A549 (cell line): ENCODE data around the gene MED10. TPM values are rescaled to one million over a fixed set of nuclear protein-coding genes. Genes with fewer than 3 reads are reported as not detected.

ENCODE experiments used
- ATAC-seq, 2 experiments: fragments of 200-7000 bp in 1 of 2; fragments of >200 bp in 1 of 2; cut with Nextera tagmentation in 1 of 2; cut with Tn5 transposase in 1 of 2; 3 replicates each; pipeline versions ENCODE4 v1.8.0 to v1.9.1; 2018 to 2020; ENCODE audit warnings: mild to moderate bottlenecking in 1 of 2, moderate library complexity in 1 of 2
- CTCF ChIA-PET: fragments of 300-600 bp; sonication (Branson Sonifier 250); formaldehyde crosslinking; extraction: SDS; loops from one replicate; lab custom pipeline; 2021; ENCODE audit warnings: antibody characterized with exemption, inconsistent platforms; lab: Yijun Ruan, JAX
- POLR2A ChIA-PET: fragments of 350-600 bp; formaldehyde crosslinking; extraction: SDS; loops from one replicate; lab custom pipeline; 2021; ENCODE audit warnings: antibody characterized with exemption, inconsistent platforms; lab: Yijun Ruan, JAX
- DNase-seq, 2 experiments: peaks; one replicate each; pipeline versions ENCODE4 v3.0.0 to v3.0.0-alpha.2; 2011 to 2016; ENCODE audit warnings: low read depth in 1 of 2, low spot score in 1 of 2
- FAIRE-seq: peaks from 2 replicates; lab custom pipeline; 2011; peaks lifted over from hg19 to GRCh38; lab: Jason Lieb, UNC
- H3K27ac ChIP-seq, 2 experiments: fragments of >200 bp; sonication (Bioruptor Twin); formaldehyde crosslinking; 3 replicates each; pipeline ENCODE4 v1.5.1; 2016 to 2017
- H3K4me1 ChIP-seq: fragments of >200 bp; sonication (Bioruptor Twin); formaldehyde crosslinking; 3 replicates; pipeline ENCODE4 v1.6.1; 2016
- H3K4me2 ChIP-seq: fragments of >200 bp; sonication (Bioruptor Twin); formaldehyde crosslinking; 3 replicates; pipeline ENCODE4 v1.6.1; 2016
- H3K4me3 ChIP-seq: fragments of >200 bp; sonication (Bioruptor Twin); formaldehyde crosslinking; 3 replicates; pipeline ENCODE4 v1.5.1; 2016
- H3K9me3 ChIP-seq: fragments of >200 bp; sonication (Bioruptor Twin); formaldehyde crosslinking; 3 replicates; pipeline ENCODE4 v1.6.1; 2016
- BCL3 ChIP-seq: fragments of >200 bp; sonication (Bioruptor Twin); formaldehyde crosslinking; IDR thresholded peaks from 3 replicates; pipeline ENCODE4 v1.6.1; 2016
- CBX2 ChIP-seq: fragments of 200-600 bp; sonication (generic); IDR thresholded peaks from 2 replicates; pipeline ENCODE4 v1.6.1; 2016; ENCODE audit warnings: low read depth, mild to moderate bottlenecking, borderline replicate concordance
- CEBPB ChIP-seq, 2 experiments: fragments of >200 bp in 1 of 2; sonication (Bioruptor Twin) in 1 of 2; formaldehyde crosslinking in 1 of 2; IDR thresholded peaks; 2 replicates each; pipeline ENCODE4 v1.6.1; 2012 to 2016
- CHD2 ChIP-seq: fragments of 150-350 bp; IDR thresholded peaks from 2 replicates; pipeline ENCODE4 v1.6.1; 2014; ENCODE audit warnings: low read length; ENCODE audit not compliant: partially characterized antibody
- EHF ChIP-seq: fragments of 250-450 bp; sonication (Bioruptor Pico); IDR thresholded peaks from 2 replicates; pipeline ENCODE4 v1.5.0; 2020; ENCODE audit warnings: mild to moderate bottlenecking
- EHMT2 ChIP-seq: fragments of 200-600 bp; sonication (generic); IDR thresholded peaks from 2 replicates; pipeline ENCODE4 v1.6.1; 2016; ENCODE audit warnings: antibody characterized with exemption, low read depth, mild to moderate bottlenecking, moderate library complexity
- EP300 ChIP-seq, 2 experiments: fragments of >200 bp; sonication (Bioruptor Twin); formaldehyde crosslinking; IDR thresholded peaks; 2 replicates in 1 of 2; 3 replicates in 1 of 2; pipeline ENCODE4 v1.6.1; 2016 to 2017
- FOSB ChIP-seq: fragments of 250-450 bp; sonication (Bioruptor Pico); IDR thresholded peaks from 2 replicates; pipeline ENCODE4 v1.5.0; 2020; ENCODE audit warnings: mild to moderate bottlenecking, moderate library complexity
- FOXS1 ChIP-seq: fragments of 250-450 bp; sonication (Bioruptor Pico); IDR thresholded peaks from 2 replicates; pipeline ENCODE4 v1.5.0; 2020; ENCODE audit warnings: mild to moderate bottlenecking, moderate library complexity
- HEYL ChIP-seq: fragments of 250-450 bp; sonication (Bioruptor Pico); IDR thresholded peaks from 2 replicates; pipeline ENCODE4 v1.8.0; 2021; ENCODE audit warnings: mild to moderate bottlenecking, moderate library complexity
- HOXA7 ChIP-seq: fragments of 250-450 bp; sonication (Bioruptor Pico); IDR thresholded peaks from 2 replicates; pipeline ENCODE4 v1.5.0; 2020; ENCODE audit warnings: mild to moderate bottlenecking, moderate library complexity
- JUN ChIP-seq, 2 experiments: fragments of >200 bp; sonication (Bioruptor Twin); formaldehyde crosslinking; IDR thresholded peaks; 2 replicates in 1 of 2; 3 replicates in 1 of 2; pipeline ENCODE4 v1.6.1; 2016 to 2017
- KDM5A ChIP-seq: fragments of 200-600 bp; sonication (generic); IDR thresholded peaks from 2 replicates; pipeline ENCODE4 v1.6.1; 2016; ENCODE audit warnings: antibody characterized with exemption, mild to moderate bottlenecking
- MAFK ChIP-seq: fragments of 450-650 bp; IDR thresholded peaks from 2 replicates; pipeline ENCODE4 v1.6.1; 2014; ENCODE audit not compliant: partially characterized antibody
- NPAS2 ChIP-seq: fragments of 250-450 bp; sonication (Bioruptor Pico); IDR thresholded peaks from 2 replicates; pipeline ENCODE4 v1.8.0; 2022; ENCODE audit warnings: mild to moderate bottlenecking, moderate library complexity, borderline replicate concordance
- PHF8 ChIP-seq: fragments of 200-600 bp; sonication (generic); IDR thresholded peaks from 2 replicates; pipeline ENCODE4 v1.6.1; 2016; ENCODE audit warnings: low read depth, mild to moderate bottlenecking, antibody characterized with exemption, moderate library complexity, borderline replicate concordance
- POLR2A ChIP-seq: IDR thresholded peaks from 2 replicates; pipeline ENCODE4 v1.6.1; 2012; ENCODE audit warnings: mild to moderate bottlenecking, low read length
- RARB ChIP-seq: fragments of 250-450 bp; sonication (Bioruptor Pico); IDR thresholded peaks from 2 replicates; pipeline ENCODE4 v1.8.0; 2021; ENCODE audit warnings: mild to moderate bottlenecking, moderate library complexity
- RCOR1 ChIP-seq: fragments of 150-350 bp; IDR thresholded peaks from 2 replicates; pipeline ENCODE4 v1.6.1; 2014; ENCODE audit warnings: antibody characterized with exemption, low read length, low read depth
- ZC3H11A ChIP-seq: fragments of 450-650 bp; IDR thresholded peaks from 2 replicates; pipeline ENCODE4 v1.6.1; 2014; ENCODE audit warnings: antibody characterized with exemption, mild to moderate bottlenecking
- ZSCAN20 ChIP-seq: fragments of 250-450 bp; sonication (Bioruptor Pico); IDR thresholded peaks from 2 replicates; pipeline ENCODE4 v1.8.0; 2022; ENCODE audit warnings: mild to moderate bottlenecking, moderate library complexity
- WGBS: methylation state at CpG from one replicate; pipeline ENCODE4 v1.1.6; 2017; ENCODE audit errors: missing lambda C conversion rate; 5-methylcytosine and 5-hydroxymethylcytosine counted together
- polyA plus RNA-seq, 4 experiments: library from polyadenylated mRNA; depleted of rRNA in 3 of 4; stranded (reverse); fragments of >200 nt; fragmentation: RNase III in 1 of 4; extraction: RNeasy Plus Mini Kit Qiagen cat#74134 plus additional on column Dnase treatment in 1 of 4; gene quantifications; 2 replicates in 3 of 4; 3 replicates in 1 of 4; pipeline ENCODE4 v1.2.3, GENCODE V29; 2011 to 2017
- TF ChIP-seq, protein P1 (sequence below): fragments of 200-600 bp; sonication (generic); IDR thresholded peaks from 2 replicates; pipeline ENCODE4 v1.6.1; 2016; ENCODE audit warnings: antibody characterized with exemption, mild to moderate bottlenecking, moderate library complexity
- TF ChIP-seq, protein P2 (sequence below): fragments of 250-450 bp; sonication (Bioruptor Pico); IDR thresholded peaks from 2 replicates; pipeline ENCODE4 v1.5.0; 2020; ENCODE audit warnings: low read depth, mild to moderate bottlenecking, moderate library complexity

Gene MED10
- polyA plus RNA-seq, 2 of the 4 experiments (the other 2 are of a cell fraction): 56.7 to 59.4 TPM

DNA sequence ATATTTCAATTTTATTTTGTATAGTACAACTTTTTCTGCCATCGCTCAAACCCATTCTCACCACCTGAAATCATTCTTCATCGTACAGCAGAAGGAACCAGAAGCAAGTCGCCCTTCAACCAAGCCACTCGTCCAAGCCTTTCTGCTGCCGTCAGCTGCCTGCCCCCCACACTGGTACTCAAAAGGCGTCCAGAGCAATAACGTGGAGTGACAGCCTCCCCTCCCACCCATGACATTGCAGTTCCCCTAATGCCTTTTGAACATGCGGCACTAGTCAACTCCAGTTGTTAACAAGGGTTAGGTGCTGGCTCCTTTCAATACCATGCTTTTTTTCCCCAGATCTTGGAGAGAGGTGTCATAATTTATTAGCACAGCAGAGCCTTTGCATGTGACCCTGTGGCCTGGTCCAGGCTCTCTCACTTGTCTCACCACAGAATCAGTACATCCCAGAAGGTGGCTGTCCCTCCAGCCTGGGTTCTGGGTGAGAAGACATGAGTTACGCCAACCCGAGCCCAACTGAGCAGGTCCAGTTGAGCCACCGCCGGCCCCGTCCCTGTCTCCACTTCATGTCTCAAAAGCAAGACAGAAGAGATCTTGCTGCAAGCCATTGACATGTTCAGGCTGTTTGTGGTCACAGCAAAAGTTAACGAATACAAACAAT lies 20.4 kb upstream of the MED10 start:
- ChIA-PET POLR2A (no interaction called here), CTCF (interaction anchor here (0.6 to 1.4 kb wide), 2 partner anchors 9 to 79 kb away, joined by 3 to 4 read pairs; no protein-coding TSS in a partner anchor)
- Histone ChIP-seq H3K4me3 (no peak overlapping the region), H3K27ac (no peak overlapping the region), H3K4me2 (no peak overlapping the region), H3K9me3 (peaks cover 9% of the 10 kb centered on the region; the same call in 2 of the 3 replicates), H3K4me1 (no peaks in the 10 kb centered on the region)
- TF ChIP-seq EP300 (IDR thresholded peaks at IDR 0.05) (no peak), MAFK (no peak), HOXA7 (CRISPR knock-in tag) (no peak), ZC3H11A (no peak), ZSCAN20 (CRISPR knock-in tag) (no peak), JUN (IDR thresholded peaks at IDR 0.05) (no peak), NPAS2 (CRISPR knock-in tag) (no peak), EHF (no peak), RCOR1 (no peak), POLR2A (no peak; the same call in 1 of the 2 replicates), HEYL (no peak), CHD2 (no peak), PHF8 (no peak), CBX2 (no peak)
- TF ChIP-seq, protein P1, sequence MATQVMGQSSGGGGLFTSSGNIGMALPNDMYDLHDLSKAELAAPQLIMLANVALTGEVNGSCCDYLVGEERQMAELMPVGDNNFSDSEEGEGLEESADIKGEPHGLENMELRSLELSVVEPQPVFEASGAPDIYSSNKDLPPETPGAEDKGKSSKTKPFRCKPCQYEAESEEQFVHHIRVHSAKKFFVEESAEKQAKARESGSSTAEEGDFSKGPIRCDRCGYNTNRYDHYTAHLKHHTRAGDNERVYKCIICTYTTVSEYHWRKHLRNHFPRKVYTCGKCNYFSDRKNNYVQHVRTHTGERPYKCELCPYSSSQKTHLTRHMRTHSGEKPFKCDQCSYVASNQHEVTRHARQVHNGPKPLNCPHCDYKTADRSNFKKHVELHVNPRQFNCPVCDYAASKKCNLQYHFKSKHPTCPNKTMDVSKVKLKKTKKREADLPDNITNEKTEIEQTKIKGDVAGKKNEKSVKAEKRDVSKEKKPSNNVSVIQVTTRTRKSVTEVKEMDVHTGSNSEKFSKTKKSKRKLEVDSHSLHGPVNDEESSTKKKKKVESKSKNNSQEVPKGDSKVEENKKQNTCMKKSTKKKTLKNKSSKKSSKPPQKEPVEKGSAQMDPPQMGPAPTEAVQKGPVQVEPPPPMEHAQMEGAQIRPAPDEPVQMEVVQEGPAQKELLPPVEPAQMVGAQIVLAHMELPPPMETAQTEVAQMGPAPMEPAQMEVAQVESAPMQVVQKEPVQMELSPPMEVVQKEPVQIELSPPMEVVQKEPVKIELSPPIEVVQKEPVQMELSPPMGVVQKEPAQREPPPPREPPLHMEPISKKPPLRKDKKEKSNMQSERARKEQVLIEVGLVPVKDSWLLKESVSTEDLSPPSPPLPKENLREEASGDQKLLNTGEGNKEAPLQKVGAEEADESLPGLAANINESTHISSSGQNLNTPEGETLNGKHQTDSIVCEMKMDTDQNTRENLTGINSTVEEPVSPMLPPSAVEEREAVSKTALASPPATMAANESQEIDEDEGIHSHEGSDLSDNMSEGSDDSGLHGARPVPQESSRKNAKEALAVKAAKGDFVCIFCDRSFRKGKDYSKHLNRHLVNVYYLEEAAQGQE: no peak
- FAIRE-seq: no peak
- 52% methylated on average over 14 of the region's 14 CpGs for WGBS
- no peak for DNase-seq
- no peak for ATAC-seq

- Histone ChIP-seq H3K4me3 (no peak overlapping the region), H3K27ac (no peak overlapping the region), H3K9me3 (peaks cover 9% of the 10 kb centered on the region; the same call in 2 of the 3 replicates), H3K4me2 (no peak overlapping the region), H3K4me1 (no peaks in the 10 kb centered on the region)
- POLR2A ChIA-PET: no interaction called here
- no peak for TF ChIP-seq BCL3
- no peak for TF ChIP-seq KDM5A
- TF ChIP-seq ZSCAN20 (CRISPR knock-in tag): no peak
- TF ChIP-seq EHMT2: no peak
- no peak for TF ChIP-seq FOSB (CRISPR knock-in tag)
- no peak for TF ChIP-seq RARB (CRISPR knock-in tag)
- TF ChIP-seq FOXS1 (CRISPR knock-in tag): no peak
- TF ChIP-seq CEBPB (IDR thresholded peaks at IDR 0.05): no peak
- TF ChIP-seq, protein P2, sequence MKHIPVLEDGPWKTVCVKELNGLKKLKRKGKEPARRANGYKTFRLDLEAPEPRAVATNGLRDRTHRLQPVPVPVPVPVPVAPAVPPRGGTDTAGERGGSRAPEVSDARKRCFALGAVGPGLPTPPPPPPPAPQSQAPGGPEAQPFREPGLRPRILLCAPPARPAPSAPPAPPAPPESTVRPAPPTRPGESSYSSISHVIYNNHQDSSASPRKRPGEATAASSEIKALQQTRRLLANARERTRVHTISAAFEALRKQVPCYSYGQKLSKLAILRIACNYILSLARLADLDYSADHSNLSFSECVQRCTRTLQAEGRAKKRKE (CRISPR knock-in tag): no peak
- CTCF ChIA-PET: no interaction called here
- DNase-seq (no peak), FAIRE-seq (no peak), ATAC-seq (no peak)
- 34% methylated on average over 14 of the region's 15 CpGs for WGBS
Measured at GRCh38 chr5:6397536-6398269, 19.4 kb upstream of the MED10 start.
